IPS DF 6.9 (cell line): Measurements from ENCODE around the gene PRND.
A peak's percentile ranks its signal among the peaks of the same experiment; 100 is the strongest.
"Not testable (repeated sequence)": the region's sequence is repeated elsewhere in the genome, so short reads cannot be mapped to it uniquely, and the experiment has no call there.

ENCODE experiments used
- DNase-seq: peaks from one replicate; pipeline ENCODE4 v3.0.0-alpha.2; 2013; ENCODE audit warnings: low read depth, low spot score
- H3K27ac ChIP-seq: one replicate; pipeline ENCODE4 v1.5.1; 2013; ENCODE audit warnings: low read length, control low read depth
- H3K27me3 ChIP-seq: 2 replicates; pipeline ENCODE4 v1.6.1; 2013; ENCODE audit warnings: mild to moderate bottlenecking, low read length; ENCODE audit not compliant: control insufficient read depth, insufficient read depth
- H3K36me3 ChIP-seq: 2 replicates; pipeline ENCODE4 v1.6.1; 2013; ENCODE audit warnings: low read length; ENCODE audit not compliant: control insufficient read depth, insufficient read depth
- H3K4me1 ChIP-seq: 2 replicates; pipeline ENCODE4 v1.6.1; 2013; ENCODE audit warnings: low read length; ENCODE audit not compliant: control insufficient read depth, insufficient read depth
- H3K4me3 ChIP-seq: 2 replicates; pipeline ENCODE4 v1.5.1; 2013; ENCODE audit warnings: mild to moderate bottlenecking, low read length
- H3K9me3 ChIP-seq: 2 replicates; pipeline ENCODE4 v1.6.1; 2013; ENCODE audit warnings: low read length, inconsistent platforms; ENCODE audit not compliant: control insufficient read depth, insufficient read depth
- WGBS: extraction: QIAGEN DNeasy Blood & Tissue Kit; methylation state at CpG from one replicate; pipeline ENCODE4 v1.1.7; 2013; ENCODE audit warnings: mixed read lengths, missing lambda C conversion rate; ENCODE audit not compliant: insufficient read length, insufficient coverage; 5-methylcytosine and 5-hydroxymethylcytosine counted together

PRND gene

DNA sequence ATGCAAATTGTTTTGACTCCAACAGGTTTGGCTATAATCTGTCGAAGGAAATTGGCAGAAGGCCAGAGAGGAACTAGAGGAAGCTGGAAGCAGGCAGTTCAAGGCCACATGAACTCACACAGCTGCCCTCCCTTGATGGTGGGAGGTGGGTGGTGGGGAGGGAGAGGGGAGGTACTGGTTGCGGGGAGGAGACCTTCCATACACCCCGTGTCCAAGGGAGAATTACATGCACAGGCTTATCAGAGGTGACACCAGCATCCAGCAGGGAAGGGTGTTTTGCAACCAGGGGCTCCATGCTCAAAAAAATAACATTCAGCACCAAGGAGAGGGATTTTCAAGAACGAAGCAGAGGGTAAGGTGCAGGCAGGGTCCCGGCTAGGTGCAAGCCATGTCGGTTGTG lies 9.1 kb downstream of the PRND start:
- Histone ChIP-seq H3K27ac (no peak overlapping the region), H3K4me3 (no peak overlapping the region), H3K9me3 (no peaks in the 10 kb centered on the region), H3K4me1 (no peaks in the 10 kb centered on the region), H3K27me3 (no peaks in the 10 kb centered on the region), H3K36me3 (no peaks in the 10 kb centered on the region)
- WGBS: no CpG with 5 or more reads among the region's 6 CpGs
- DNase-seq: no peak

- DNase-seq: no peak
- Histone ChIP-seq H3K4me3 (no peak overlapping the region), H3K4me1 (no peaks in the 10 kb centered on the region), H3K27me3 (no peaks in the 10 kb centered on the region), H3K27ac (no peak overlapping the region), H3K9me3 (no peaks in the 10 kb centered on the region), H3K36me3 (no peaks in the 10 kb centered on the region)
- WGBS: no CpG with 5 or more reads among the region's 3 CpGs
Observed at GRCh38 chr20:4736875-4737274, 15.2 kb downstream of the PRND start.

- no peaks in the 10 kb centered on the region for H3K4me1 ChIP-seq
- H3K36me3 ChIP-seq: no peaks in the 10 kb centered on the region
- WGBS: no CpG with 5 or more reads among the region's 8 CpGs
- no peak for DNase-seq
- H3K9me3 ChIP-seq: no peaks in the 10 kb centered on the region
- H3K27ac ChIP-seq: no peak overlapping the region
- H3K4me3 ChIP-seq: no peak overlapping the region
- H3K27me3 ChIP-seq: no peaks in the 10 kb centered on the region
Observed at GRCh38 chr20:4737857-4738627, 16.3 kb downstream of the PRND start.

DNA sequence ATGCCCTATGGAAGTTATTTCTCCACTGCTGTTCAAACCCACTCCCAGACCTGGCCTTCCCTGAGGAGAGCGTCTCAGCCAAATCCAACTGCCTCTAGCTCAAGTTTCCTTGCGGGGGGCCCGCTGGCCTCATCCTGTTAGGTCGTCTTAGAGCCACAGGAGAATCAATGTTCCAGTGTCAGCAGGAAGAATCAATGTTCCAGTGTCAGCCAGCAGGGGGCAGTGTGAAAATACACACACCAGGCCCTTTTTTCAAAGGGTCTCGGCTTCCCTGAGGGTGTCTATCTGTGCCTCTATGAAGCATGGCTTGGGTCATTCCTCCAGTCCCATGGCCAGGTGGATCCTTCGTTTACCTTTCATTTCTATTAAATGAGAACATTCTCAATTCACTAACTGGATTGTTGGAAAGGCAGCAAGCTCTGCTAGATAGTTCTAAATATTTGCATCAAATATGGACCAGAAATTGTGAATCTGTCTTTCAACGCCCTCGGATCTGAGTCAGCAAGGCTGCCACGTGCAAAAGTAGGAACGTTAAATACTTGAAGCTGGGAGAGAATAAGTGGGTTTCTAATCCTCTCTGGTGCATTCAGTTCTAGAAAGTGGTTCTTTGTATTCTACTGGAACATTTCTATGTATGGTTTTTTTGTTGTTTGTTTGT lies 19.2 kb downstream of the PRND start:
- no peaks in the 10 kb centered on the region for H3K27me3 ChIP-seq
- no peak overlapping the region for H3K27ac ChIP-seq
- DNase-seq: peak; percentile 71
- no CpG with 5 or more reads among the region's 10 CpGs for WGBS
- no peaks in the 10 kb centered on the region for H3K36me3 ChIP-seq
- no peaks in the 10 kb centered on the region for H3K4me1 ChIP-seq
- H3K9me3 ChIP-seq: no peaks in the 10 kb centered on the region
- H3K4me3 ChIP-seq: no peak overlapping the region

GRCh38 chr20:4748847-4749246 lies 27.1 kb downstream of the PRND start:
- Histone ChIP-seq H3K4me3 (no peak overlapping the region), H3K27me3 (no peaks in the 10 kb centered on the region), H3K4me1 (0 out of 2 replicates have a peak, but pooled peaks cover 1% of the 10 kb centered on the region), H3K36me3 (no peaks in the 10 kb centered on the region), H3K27ac (no peak overlapping the region), H3K9me3 (no peaks in the 10 kb centered on the region; the same call in 1 of the 2 replicates)
- no peak for DNase-seq
- WGBS: no CpG with 5 or more reads among the region's 6 CpGs

DNA sequence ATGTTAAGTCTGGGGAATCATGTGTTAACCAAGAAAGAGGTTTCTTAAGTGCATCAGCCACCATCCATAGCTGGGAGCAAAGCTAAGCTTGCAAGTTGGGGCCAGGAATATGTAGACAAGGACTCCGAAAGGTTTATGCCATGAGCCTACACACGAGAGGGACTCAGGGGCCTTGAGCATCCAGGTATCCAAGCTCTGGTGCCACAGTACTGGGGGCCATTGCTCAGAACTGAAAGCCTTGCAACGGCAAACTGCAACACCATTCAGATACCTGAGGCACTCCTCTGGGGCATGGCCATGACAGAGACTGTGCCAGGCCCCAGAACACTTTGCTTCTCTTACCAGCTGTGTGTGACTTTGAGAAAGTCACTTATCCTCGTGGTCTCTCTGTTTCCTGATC lies 27.6 kb downstream of the PRND start:
- Histone ChIP-seq H3K27ac (no peak overlapping the region), H3K4me3 (no peak overlapping the region), H3K27me3 (no peaks in the 10 kb centered on the region), H3K36me3 (no peaks in the 10 kb centered on the region), H3K9me3 (no peaks in the 10 kb centered on the region; the same call in 1 of the 2 replicates), H3K4me1 (0 out of 2 replicates have a peak, but pooled peaks cover 1% of the 10 kb centered on the region)
- no CpG with 5 or more reads among the region's 4 CpGs for WGBS
- DNase-seq: no peak

GRCh38 chr20:4750381-4750780 lies 28.7 kb downstream of the PRND start:
- WGBS: no CpG with 5 or more reads among the region's 4 CpGs

GRCh38 chr20:4759100-4759884 lies 37.6 kb downstream of the PRND start:
- WGBS: no CpG with 5 or more reads among the region's 16 CpGs
- H3K27ac ChIP-seq, DNase-seq: not testable (repeated sequence)

More at GRCh38 chr20:4750381-4750780, 28.7 kb downstream of the PRND start:
- Histone ChIP-seq H3K4me3 (no peak overlapping the region), H3K27ac (no peak overlapping the region), H3K27me3 (no peaks in the 10 kb centered on the region), H3K36me3 (no peaks in the 10 kb centered on the region), H3K4me1 (0 out of 2 replicates have a peak, but pooled peaks cover 1% of the 10 kb centered on the region), H3K9me3 (no peaks in the 10 kb centered on the region; the same call in 1 of the 2 replicates)
- no peak for DNase-seq

GRCh38 chr20:4763261-4763660 lies 41.6 kb downstream of the PRND start:
- Histone ChIP-seq H3K36me3 (no peaks in the 10 kb centered on the region), H3K4me3 (no peak overlapping the region), H3K9me3 (no peaks in the 10 kb centered on the region), H3K4me1 (no peaks in the 10 kb centered on the region), H3K27me3 (no peaks in the 10 kb centered on the region; the same call in 1 of the 2 replicates), H3K27ac (no peak overlapping the region)
- WGBS: no CpG with 5 or more reads among the region's 10 CpGs
- no peak for DNase-seq

More at GRCh38 chr20:4759100-4759884, 37.6 kb downstream of the PRND start:
- not testable (repeated sequence) for H3K4me1 ChIP-seq, H3K9me3 ChIP-seq, H3K36me3 ChIP-seq, H3K4me3 ChIP-seq, H3K27me3 ChIP-seq
